GM21619 (cell line): ENCODE data around the gene VIT.

Experiments used
- ATAC-seq: cut with Tn5 transposase; IDR thresholded peaks from one replicate; pipeline ENCODE4 v1.9.1; 2021; ENCODE audit not compliant: unreplicated experiment

The VIT gene

DNA sequence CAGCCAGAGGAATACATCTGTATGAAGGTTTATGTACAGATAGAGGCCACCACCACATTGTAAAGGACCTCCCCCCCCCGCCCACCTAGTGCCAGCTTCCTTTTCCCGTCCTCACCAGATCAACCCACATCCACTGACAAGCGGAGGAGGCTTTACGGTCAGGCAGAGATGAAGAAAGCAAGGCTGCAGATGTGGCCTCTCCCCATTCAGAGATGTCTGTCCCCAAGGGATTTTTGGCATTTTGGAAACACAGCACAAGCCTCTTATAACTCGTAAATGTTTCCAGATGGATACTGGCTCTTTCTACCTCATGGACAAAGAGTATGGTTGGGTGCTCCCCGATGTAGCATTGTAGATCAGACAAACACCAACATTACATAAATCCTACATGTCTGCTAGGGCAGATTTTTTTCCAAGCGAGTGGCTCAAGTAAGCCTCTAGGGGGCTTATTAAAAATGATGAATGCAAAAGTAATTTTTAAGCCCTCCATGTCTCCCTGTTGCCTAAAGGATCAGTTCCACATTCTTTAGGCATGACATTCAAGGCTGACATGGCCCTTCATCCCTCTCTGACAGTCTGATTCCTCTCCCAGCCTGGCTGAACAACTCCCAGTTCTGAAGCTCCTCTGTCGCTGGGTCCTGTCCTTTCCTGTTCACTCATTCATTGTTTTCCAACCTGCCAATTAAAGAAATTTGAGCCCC lies 11.7 kb downstream of the VIT start:
- no peak for ATAC-seq

DNA sequence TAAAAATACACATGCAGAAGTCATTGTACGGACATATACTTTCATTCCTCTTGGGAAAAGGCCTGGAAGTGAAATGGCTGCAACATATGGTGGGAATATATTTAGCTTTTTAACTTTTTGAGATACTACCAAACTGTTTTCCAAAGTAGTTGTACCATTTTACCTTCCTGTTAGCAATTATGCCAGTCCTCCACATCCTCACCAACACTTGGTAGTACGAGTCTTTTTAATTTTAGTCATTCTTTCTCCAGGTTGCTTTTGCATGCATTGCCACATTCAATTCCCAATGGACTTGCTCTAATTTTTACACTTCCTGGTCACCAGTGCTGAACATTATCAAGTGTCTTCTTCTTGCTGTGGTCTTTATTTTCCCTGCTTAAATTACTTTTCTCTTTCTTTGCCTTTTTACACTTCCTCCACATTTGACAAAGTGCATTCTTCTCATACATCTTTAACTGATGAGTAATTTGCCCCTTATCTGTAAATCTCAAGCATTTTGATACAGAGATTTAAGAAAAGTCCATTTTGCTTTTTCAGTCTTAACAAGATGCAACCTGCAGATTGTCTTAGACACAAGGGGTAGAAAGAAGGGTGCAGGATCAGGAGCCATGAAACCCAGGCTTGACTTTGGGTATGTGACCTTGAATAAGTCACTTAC lies 14.5 kb downstream of the VIT start:
- no peak for ATAC-seq

DNA sequence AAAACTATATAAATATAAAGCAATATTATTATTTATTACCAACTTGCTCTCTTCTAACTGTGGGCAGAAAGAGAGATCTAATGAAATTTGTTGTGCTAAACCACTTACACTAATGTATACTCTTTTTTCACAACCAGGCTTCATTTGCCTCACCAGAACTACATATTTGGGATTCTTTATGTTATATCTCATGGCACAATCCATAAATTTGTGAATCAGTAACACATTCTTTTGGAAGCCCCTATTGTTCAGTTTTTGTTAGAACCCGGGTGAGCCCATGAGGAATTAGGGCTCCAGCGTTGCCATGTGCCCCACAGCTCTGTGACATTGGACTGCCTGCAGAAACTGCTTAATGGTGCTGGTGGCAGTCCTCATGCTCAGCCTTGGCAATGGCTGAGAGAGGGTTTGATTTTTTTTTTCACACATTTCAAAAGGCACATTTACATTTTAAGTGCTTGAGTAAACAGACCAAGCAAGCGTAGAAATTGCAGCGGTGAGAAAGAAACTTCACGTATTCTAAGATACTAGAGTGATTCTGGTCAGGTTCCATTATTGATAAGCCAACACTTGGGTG lies 15.3 kb downstream of the VIT start:
- ATAC-seq, result no peak

DNA sequence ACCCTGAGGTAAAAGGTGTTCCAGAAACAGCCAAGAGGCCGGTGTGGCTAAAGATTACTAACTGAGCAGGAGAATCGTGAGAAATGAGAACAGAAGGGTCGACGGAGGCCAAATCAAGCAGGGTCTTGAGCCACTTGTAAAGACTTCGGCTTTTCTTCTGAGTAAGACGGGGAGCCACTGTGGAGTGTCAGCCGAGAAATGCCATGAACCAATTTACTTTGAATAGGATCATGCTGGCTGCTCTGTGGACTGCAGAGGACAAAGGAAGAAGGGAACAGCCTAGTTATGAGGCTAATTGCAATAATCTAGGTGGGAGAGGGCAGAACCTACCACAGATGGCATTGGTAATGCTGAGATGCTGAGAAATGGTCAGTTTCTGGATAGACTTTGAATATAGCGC lies 16.8 kb downstream of the VIT start:
- ATAC-seq, result no peak

DNA sequence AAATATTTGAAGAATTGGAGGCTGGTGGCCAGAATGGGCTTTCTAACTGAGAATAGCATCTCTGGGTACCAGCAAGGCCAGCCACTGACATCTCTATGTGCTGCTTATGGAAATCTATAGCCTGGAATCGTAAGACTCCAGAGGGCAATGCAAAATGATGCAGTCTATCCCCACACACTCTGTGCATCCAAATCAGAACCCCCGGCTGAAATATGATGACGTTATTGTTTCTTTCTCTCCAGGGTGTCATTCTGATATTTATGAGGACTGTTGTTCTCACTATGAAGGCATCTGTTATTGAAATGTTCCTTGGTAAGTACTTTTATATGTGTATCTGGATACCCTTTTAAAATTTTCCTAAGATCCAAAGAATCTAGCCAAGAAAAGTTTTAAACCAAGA lies 19.6 kb downstream of the VIT start:
- no peak for ATAC-seq

DNA sequence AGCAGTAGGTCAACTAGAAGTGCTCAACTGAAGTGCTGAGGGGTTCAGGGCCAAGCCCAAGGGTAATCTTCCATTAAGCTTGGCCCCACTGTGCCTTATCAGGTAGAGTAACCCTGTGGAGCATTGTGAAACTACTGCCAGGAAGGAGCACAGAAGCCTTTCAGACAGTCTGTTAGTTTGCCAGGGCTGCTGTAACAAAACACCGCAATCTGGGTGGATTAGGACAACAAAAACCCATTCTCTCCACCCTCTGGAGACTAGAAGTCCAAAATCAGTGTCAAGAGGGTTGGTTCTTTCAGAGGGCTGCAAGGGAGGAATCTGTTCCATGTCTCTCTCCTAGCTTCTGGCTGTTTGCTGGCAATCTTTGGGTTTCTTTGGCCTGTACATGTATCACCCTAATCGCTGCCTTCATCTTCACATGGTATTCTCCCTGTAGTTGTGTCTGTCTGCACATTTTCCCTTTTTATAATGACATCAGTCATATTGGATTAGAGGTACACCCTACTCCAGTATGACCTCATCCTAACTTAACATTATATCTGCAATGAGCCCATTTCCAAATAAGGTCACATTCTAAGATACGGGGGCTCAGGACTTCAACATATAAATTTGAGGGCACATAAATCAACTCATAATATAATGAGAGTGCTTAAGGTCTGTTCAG lies 21.2 kb downstream of the VIT start:
- no peak for ATAC-seq

DNA sequence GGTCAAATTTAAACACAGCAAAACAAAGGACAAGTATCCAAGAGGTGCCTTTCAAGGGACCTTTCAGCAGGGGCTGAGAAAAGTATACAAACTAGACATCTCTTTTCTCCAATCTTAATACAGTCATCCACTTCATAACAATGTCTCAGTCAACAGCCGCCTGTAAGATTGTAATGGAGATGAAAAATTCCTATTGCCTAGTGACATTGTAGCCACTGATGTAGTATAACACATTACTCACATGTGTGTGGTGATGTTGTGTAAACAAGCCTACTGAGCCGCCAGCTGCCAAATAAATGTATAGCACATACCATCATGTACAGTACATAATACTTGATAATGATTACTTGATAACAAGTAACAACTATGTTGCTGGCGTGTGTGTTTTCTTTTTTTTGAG lies 31.0 kb downstream of the VIT start:
- ATAC-seq, result no peak

DNA sequence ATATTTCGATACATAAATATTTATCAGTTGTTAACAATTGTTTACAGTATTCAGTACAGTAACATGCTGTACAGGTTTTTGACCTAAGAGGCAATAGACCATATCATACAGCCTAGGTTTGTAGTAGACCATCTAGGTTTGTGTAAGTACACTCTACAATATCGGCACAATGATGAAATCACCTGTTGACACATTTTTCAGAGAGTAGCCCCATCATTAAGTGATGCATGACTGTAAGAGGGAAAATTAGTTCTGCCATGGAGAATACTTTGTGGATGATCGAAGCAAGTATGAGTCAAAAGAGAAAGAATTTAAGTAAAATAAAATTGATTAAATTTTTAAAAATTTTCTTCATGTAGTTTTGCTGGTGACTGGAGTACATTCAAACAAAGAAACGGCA lies 32.6 kb downstream of the VIT start:
- no peak for ATAC-seq

DNA sequence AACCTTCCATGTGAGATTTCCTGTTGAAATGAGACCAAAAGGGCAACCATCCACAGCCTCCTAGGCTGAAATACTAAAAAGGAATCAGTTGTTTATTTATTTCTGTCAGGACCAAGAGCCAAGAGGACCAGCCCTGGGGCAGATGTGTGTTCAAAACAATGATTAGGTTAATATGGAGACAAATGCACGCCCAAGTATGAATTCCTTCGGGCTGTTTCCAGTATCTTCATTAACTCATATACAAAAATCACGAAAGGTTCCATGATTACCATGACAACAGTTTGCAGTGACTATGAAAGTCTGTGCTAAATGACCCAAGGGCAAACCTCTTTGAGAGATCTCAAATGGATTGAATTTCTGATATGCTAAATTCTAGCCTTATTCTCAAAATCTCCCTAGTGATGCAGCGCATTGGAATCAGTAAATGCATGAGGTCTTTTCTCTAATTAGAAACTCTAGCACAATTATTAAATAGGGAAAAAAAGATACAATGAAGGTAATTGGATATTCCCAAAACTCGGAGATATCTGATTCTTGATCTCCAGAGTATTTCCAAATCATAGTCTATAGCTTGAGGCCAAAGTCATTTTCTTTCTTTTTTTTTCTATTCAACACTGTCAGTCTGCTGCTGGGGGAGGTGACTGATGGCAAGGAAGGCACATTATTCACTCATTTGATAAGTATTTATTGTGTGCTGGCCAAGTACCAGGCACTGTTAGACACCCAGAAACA lies 35.6 kb downstream of the VIT start:
- no peak for ATAC-seq

DNA sequence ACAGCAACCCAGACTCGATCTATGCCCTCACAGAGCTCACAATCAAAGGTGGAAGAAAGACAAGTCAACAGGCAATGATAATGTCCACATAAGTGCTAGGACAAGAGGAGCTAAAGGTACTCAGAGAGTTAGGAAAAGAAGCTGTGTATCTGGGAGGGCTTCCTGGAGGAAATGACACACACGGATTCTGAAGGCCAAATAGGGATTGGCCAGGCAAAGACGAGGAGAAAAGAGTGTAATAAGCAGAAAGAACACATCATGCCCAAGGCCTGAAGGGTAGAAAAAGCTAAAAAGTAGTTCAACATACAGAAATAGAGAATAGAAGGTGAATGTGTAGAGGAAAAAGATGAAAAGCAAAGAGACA lies 36.1 kb downstream of the VIT start:
- ATAC-seq, result no peak

DNA sequence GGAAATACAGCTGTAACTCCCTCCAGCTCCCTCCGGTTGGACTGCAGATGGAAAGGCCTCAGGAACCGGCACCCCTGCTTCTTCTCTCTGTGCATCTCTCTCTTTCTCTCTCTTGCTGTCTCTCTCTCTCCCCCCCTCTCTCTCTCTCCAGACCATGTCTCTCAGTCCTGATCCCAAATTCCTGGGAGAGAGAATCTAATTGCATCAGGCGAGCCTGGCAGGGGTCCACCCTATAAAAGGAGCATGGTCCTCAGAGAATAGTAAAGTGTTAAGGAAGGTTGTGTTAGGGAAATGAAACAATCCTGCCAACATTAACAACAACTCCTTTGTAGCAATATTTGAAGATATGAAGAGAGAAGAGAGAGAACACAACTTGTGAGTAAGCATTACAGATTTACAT lies 36.7 kb downstream of the VIT start:
- ATAC-seq, result no peak

DNA sequence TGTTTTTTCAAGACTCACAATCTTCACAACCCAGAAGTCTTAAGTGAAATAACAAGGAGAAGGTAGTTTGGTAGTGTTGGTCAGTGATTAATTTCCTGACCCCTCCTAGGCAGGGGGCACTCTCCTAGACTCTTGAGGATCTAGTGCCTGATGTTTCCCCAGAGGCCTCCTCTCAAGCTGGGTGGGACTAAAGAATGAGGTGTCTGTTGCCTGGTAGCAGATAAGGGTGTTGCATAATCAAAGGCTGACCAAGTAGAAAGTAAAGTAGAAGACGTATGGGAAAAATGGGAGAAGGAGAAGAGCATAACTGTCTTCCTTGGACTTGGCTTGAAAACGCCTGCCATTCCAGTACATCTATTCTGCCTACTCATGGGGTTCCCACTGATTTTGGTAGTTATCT lies 37.8 kb downstream of the VIT start:
- ATAC-seq, result no peak

DNA sequence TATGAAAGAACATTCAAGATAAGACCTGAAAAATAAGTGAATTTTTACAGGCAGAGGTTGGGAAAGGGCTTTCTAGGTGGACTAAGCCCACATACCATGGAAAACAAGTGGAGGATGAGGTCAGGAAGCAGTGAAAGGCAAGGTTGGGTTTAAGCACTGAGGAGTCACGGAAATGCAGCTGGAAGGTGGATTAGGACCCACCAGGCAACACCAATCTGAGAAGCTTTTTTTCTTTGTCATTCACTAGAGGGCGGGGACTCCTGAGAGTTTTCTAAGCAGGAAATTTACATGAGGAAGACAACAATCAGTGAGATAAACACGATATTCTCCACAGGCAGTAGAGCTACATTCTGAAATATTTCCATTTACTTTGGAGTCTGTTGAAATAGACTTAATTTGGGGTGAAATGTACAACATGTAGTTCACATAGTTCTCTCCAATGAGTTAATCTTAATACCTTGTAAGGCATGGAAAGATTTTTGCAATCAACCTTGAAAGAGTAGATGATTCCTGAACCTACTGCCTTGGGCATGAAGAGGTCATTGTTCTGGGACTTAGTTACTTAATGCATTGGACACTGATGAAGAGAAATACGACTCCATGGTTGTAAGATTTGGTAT lies 40.7 kb downstream of the VIT start:
- ATAC-seq, result no peak

DNA sequence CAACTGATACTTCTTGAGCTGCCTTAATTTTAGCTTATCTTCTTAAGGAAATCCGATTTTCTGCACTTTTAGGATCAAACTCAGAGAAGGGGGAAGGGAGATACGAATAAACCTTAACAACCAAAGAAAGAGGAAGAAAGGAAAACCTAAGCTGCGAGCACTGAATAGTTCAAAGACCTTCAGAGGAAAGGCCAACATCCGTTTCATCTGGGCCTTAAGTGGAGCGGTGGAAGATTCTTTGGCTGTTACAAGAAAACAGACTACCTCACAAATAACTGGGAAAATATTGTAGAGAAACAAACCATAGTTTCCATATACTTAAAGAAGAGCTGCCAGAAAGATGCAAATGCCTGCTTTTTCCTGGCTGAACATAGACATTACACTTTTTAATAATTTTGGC lies 43.6 kb downstream of the VIT start:
- ATAC-seq, result no peak

DNA sequence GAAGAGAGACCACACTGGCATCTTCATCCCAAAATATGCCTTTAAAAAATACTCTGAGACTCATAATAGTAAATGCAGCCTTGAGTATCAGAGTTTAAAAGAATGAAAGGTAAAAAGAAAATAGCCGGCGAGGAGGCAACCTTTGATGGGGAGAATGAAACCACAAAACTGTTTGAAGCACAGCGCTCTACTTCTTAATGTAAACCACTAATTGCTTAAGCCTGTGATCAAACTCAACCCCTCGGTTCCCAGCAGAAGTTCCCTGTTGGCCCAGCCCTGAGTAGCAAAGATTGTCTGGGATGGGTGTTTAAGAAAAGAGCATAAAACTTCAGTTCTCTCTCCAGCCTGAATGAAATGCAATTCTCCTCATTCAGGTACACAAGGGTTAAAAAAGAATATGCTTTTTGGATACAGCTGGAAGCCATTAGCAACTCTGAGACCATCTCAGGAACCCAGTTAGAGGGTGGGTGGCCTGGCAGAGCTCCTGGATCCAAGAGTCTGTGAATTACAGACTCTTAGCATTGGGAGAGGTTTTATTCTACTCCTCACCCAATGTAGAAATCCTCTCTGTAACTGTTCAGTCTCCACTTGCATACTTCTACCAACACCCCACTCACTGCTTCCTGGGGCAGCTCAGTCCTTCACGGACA lies 44.8 kb downstream of the VIT start:
- ATAC-seq, result no peak

DNA sequence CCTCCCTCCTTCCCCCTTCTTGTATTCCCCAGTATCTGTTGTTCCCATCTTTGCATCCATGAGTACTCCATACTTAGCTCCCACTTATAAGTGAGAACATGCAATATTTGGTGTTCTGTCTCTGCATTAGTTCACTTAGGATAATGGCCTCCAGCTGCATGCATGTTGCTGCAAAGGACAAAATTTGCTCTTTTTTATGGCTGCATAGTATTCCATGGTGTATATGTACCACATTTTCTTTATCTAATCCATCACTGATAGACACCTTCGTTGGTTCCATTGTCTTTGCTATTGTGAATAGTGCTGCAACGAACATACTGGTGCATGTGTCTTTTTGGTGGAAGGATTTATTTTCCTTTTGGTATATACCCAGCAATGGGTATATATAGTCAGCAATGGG lies 47.4 kb downstream of the VIT start:
- ATAC-seq, result no peak

DNA sequence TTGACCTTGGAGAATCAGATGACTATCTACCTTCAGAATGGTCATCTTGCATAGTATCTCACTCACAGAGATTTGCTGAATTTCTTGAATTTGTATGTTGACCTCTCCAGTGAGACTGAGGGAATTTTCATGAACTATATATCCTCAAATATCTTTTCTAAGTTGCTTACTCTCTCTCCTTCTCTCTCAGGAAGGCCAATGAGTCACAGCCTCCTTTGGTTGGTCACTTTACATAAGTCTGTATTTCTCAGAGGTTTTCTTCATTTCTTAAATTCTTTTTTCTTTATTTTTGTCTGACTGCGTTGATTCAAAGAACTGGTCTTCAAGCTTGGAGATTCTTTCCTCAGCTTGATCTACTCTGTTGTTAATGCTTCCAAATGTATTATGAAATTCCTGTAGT lies 51.7 kb downstream of the VIT start:
- no peak for ATAC-seq

DNA sequence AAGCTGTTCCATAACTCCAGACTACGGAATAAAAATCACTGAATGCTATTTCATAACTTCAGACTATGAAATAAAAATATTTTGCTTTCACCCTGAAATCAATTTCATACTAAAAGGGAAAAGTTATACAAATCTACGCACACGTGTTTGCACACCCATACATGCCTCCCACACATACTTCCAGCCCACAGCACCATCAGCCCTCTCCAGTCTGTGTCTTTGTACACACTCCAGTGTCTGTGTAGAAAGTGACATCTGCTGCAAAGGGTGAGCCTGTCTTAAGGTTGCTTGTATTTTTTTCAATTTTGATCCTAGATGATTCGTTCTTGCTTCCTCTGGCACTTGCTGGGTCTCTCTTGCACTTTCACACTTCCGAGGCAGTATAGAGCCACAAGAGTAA lies 53.6 kb downstream of the VIT start:
- no peak for ATAC-seq

DNA sequence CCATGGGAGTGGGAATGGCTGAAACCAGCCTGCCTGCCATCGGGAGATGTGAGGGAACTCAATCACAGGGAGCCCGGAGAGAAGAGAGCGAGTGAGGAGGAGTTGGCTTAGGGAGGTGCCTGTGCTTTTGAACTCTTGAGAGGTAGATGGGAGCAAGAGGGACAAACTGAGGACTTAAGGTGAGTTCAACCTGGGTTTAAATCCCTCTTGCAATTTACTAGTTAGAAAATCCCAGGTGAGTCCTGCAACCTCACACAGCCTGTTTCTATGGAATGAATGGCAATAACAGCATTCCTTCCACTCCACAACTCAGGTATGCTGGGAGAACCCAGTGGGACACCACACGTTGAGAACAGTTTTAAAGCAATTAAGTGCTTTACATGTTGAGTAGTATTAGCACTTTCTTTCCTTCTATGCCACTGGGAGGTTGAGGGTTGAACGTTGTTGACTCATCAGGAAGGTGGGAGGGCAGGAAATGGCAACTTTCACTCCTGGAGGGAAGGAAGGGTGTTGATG lies 57.3 kb downstream of the VIT start:
- no peak for ATAC-seq

DNA sequence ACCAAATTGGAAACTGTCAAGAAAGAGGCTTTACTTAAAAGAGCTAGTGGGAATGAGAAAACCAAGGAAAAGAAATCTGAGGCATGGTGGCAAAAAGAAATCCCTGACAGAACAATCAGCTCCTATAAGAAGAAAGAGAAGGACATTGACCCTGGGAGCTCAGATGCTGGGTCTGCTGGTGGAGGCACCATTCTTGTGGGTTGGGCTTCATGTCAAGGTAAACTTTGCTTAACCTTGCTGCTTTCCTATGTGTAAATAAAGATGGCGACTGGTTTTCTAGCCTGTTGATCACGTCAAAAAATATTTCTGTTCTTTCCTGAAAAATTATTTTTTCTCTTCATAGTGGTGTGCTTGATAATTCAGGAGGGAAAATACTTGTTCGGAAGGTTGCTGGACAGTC lies 58.1 kb downstream of the VIT start:
- no peak for ATAC-seq
